Measurements from ENCODE around the gene KMT2E.

Gene KMT2E

GRCh38 chr7:104980841-104981671 lies 32.9 kb upstream of the KMT2E start:
- Histone ChIP-seq H3K4me3 (ENCODE audit: low read depth in 1 of 2, low read length in 1 of 2) (no peak overlapping the region), H3K27ac (peak overlapping the region; percentile 93), H3K36me3 (no peaks in the 10 kb centered on the region), H3K9me3 (no peaks in the 10 kb centered on the region), H3K4me1 (ENCODE audit: control insufficient read depth in 1 of 2, insufficient read depth in 1 of 2, low read depth in 1 of 2, low read length in 1 of 2) (peaks cover 35 to 43% of the 10 kb centered on the region in 2 experiments), H3K27me3 (no peaks in the 10 kb centered on the region)
- peak; percentile 66 for TF ChIP-seq CTCF (IDR thresholded peaks at IDR 0.05)

- H3K9me3 ChIP-seq, result no peaks in the 10 kb centered on the region
- TF ChIP-seq CTCF (IDR thresholded peaks at IDR 0.05), result no peak
- H3K4me1 ChIP-seq (ENCODE audit: control insufficient read depth in 1 of 2, insufficient read depth in 1 of 2, low read depth in 1 of 2, low read length in 1 of 2), result peaks cover 35 to 43% of the 10 kb centered on the region in 2 experiments
- H3K4me3 ChIP-seq (ENCODE audit: low read depth in 1 of 2, low read length in 1 of 2), result no peak overlapping the region
- no peaks in the 10 kb centered on the region for H3K36me3 ChIP-seq
- H3K27ac ChIP-seq, result peak overlapping the region; percentile 93
- H3K27me3 ChIP-seq, result no peaks in the 10 kb centered on the region
These were observed 32.4 kb upstream of the KMT2E start for GRCh38 chr7:104981672-104982037.

- no peaks in the 10 kb centered on the region for H3K9me3 ChIP-seq
- H3K27ac ChIP-seq, result peak overlapping the region; percentile 93
- no peaks in the 10 kb centered on the region for H3K36me3 ChIP-seq
- no peak for TF ChIP-seq CTCF (IDR thresholded peaks at IDR 0.05)
- peaks cover 35 to 43% of the 10 kb centered on the region in 2 experiments for H3K4me1 ChIP-seq (ENCODE audit: control insufficient read depth in 1 of 2, insufficient read depth in 1 of 2, low read depth in 1 of 2, low read length in 1 of 2)
- H3K4me3 ChIP-seq (ENCODE audit: low read depth in 1 of 2, low read length in 1 of 2), result peak overlapping the region; percentile 83 to 85
- H3K27me3 ChIP-seq, result no peaks in the 10 kb centered on the region
These were observed 31.5 kb upstream of the KMT2E start for GRCh38 chr7:104982308-104983075.

GRCh38 chr7:104983076-104983577 lies 30.9 kb upstream of the KMT2E start:
- Histone ChIP-seq H3K27me3 (no peaks in the 10 kb centered on the region), H3K4me3 (ENCODE audit: low read depth in 1 of 2, low read length in 1 of 2) (peak overlapping the region; percentile 83 to 85), H3K36me3 (no peaks in the 10 kb centered on the region), H3K9me3 (no peaks in the 10 kb centered on the region), H3K27ac (peak overlapping the region; percentile 93), H3K4me1 (ENCODE audit: control insufficient read depth in 1 of 2, insufficient read depth in 1 of 2, low read depth in 1 of 2, low read length in 1 of 2) (peaks cover 35 to 43% of the 10 kb centered on the region in 2 experiments)
- TF ChIP-seq CTCF (IDR thresholded peaks at IDR 0.05), result no peak

GRCh38 chr7:104983578-104984539 lies 30.1 kb upstream of the KMT2E start:
- Histone ChIP-seq H3K4me1 (ENCODE audit: control insufficient read depth in 1 of 2, insufficient read depth in 1 of 2, low read depth in 1 of 2, low read length in 1 of 2) (peaks cover 35 to 43% of the 10 kb centered on the region in 2 experiments), H3K9me3 (no peaks in the 10 kb centered on the region), H3K36me3 (no peaks in the 10 kb centered on the region), H3K27ac (peak overlapping the region; percentile 93), H3K4me3 (ENCODE audit: low read depth in 1 of 2, low read length in 1 of 2) (peak overlapping the region; percentile 83 to 85), H3K27me3 (no peaks in the 10 kb centered on the region)
- TF ChIP-seq CTCF (IDR thresholded peaks at IDR 0.05), result peak; percentile 81

Measured in neutrophil (primary cell).